HepG2 (cell line): ENCODE data around the gene SERAC1. TPM values are rescaled to one million over a fixed set of nuclear protein-coding genes. Genes with fewer than 3 reads are reported as not detected.
A peak's percentile ranks its signal among the peaks of the same experiment; 100 is the strongest.

ENCODE experiments used
- ATAC-seq: fragments of 200-7000 bp; cut with Tn5 transposase; 3 replicates; pipeline ENCODE4 v1.9.1; 2020; ENCODE audit warnings: mild to moderate bottlenecking, moderate library complexity
- BruUV-seq: library from RNA; stranded (reverse); fragments of 400-500 nt; replicated peaks from 2 replicates; lab custom pipeline; 2021; lab: Mats Ljungman, UMichigan
- CTCF ChIA-PET: fragments of 300-600 bp; formaldehyde crosslinking; extraction: SDS; loops from one replicate; lab custom pipeline; 2021; ENCODE audit warnings: low total read pairs, inconsistent platforms, low intra/inter-chr PET ratio; lab: Yijun Ruan, JAX
- POLR2A ChIA-PET: fragments of 350-600 bp; sonication (Branson Sonifier 250); formaldehyde crosslinking; loops from one replicate; lab custom pipeline; 2020; ENCODE audit warnings: antibody characterized with exemption, inconsistent platforms; lab: Yijun Ruan, JAX
- DNase-seq: peaks from one replicate; pipeline ENCODE4 v3.0.0-alpha.2; 2015; ENCODE audit warnings: low spot score
- FAIRE-seq: peaks from 3 replicates; lab custom pipeline; 2011; peaks lifted over from hg19 to GRCh38; lab: Jason Lieb, UNC
- H2AFZ ChIP-seq: one replicate; pipeline ENCODE4 v1.6.1; 2011; ENCODE audit warnings: low read length, inconsistent platforms
- H3K27ac ChIP-seq: fragments of 300-600 bp; 3 replicates; pipeline ENCODE4 v1.8.0; 2011; ENCODE audit warnings: mixed run types, mild to moderate bottlenecking, mixed read lengths, low read length, inconsistent platforms; ENCODE audit not compliant: insufficient read depth; ENCODE audit errors: extremely low read length
- H3K27me3 ChIP-seq, 2 experiments: fragments of 200-600 bp in 1 of 2; 2 replicates in 1 of 2; 3 replicates in 1 of 2; pipeline versions ENCODE4 v1.6.0 to v1.8.0; 2011; ENCODE audit warnings: low read length in 2 of 2, mild to moderate bottlenecking in 2 of 2, moderate library complexity in 2 of 2, inconsistent platforms in 1 of 2; ENCODE audit not compliant: insufficient read depth in 2 of 2, control insufficient read depth in 1 of 2
- H3K36me3 ChIP-seq, 2 experiments: fragments of 200-600 bp in 1 of 2; replicated peaks in 1 of 2; 2 replicates in 1 of 2; 3 replicates in 1 of 2; pipeline versions ENCODE4 v1.5.1 to v1.8.0; 2011; ENCODE audit warnings: low read length in 2 of 2, inconsistent platforms in 1 of 2; ENCODE audit not compliant: insufficient read depth in 2 of 2, control insufficient read depth in 1 of 2
- H3K4me1 ChIP-seq: 2 replicates; pipeline ENCODE4 v1.5.1; 2012; ENCODE audit warnings: low read length, inconsistent platforms; ENCODE audit not compliant: insufficient read depth
- H3K4me2 ChIP-seq: 2 replicates; pipeline ENCODE4 v1.6.0; 2011; ENCODE audit warnings: low read depth, low read length, inconsistent platforms
- H3K4me3 ChIP-seq, 3 experiments: fragments of 200-600 bp in 1 of 3; sonication (generic), shearing (Covaris generic) in 1 of 3; replicated peaks in 1 of 3; 2 replicates each; pipeline ENCODE4 v1.5.1; 2011 to 2016; ENCODE audit warnings: low read length in 3 of 3, inconsistent platforms in 2 of 3, low read depth in 2 of 3, mild to moderate bottlenecking in 2 of 3, control low read depth in 1 of 3, mixed read lengths in 1 of 3; ENCODE audit not compliant: insufficient read depth in 1 of 3
- H3K79me2 ChIP-seq: one replicate; pipeline ENCODE4 v1.6.1; 2011; ENCODE audit warnings: low read length, inconsistent platforms; ENCODE audit not compliant: insufficient read depth
- H3K9ac ChIP-seq: 2 replicates; pipeline ENCODE4 v1.6.0; 2011; ENCODE audit warnings: mild to moderate bottlenecking, low read depth, low read length, inconsistent platforms; ENCODE audit not compliant: insufficient read depth
- H3K9me3 ChIP-seq: 2 replicates; pipeline ENCODE4 v1.5.1; 2012; ENCODE audit warnings: mild to moderate bottlenecking, low read length
- H4K20me1 ChIP-seq: 2 replicates; pipeline ENCODE4 v1.6.0; 2011; ENCODE audit warnings: inconsistent platforms, mild to moderate bottlenecking, low read length, moderate library complexity; ENCODE audit not compliant: insufficient read depth
- AHDC1 ChIP-seq: sonication (generic); formaldehyde crosslinking; IDR thresholded peaks from 2 replicates; pipeline ENCODE4 v1.5.1; 2020; ENCODE audit warnings: mild to moderate bottlenecking, missing genetic modification reagents, borderline replicate concordance
- ARID4A ChIP-seq: sonication (generic); formaldehyde crosslinking; IDR thresholded peaks from 2 replicates; pipeline ENCODE4 v1.5.0; 2020; ENCODE audit warnings: mild to moderate bottlenecking, missing genetic modification reagents, borderline replicate concordance
- IKZF1 ChIP-seq: fragments of 450-650 bp; IDR thresholded peaks from 2 replicates; pipeline ENCODE4 v1.7.1; 2016
- KDM2A ChIP-seq: sonication (generic); formaldehyde crosslinking; IDR thresholded peaks from 2 replicates; pipeline ENCODE4 v1.4.0; 2020; ENCODE audit warnings: low read depth, missing genetic modification reagents, borderline replicate concordance
- NFYC ChIP-seq: IDR thresholded peaks from 2 replicates; pipeline ENCODE4 v1.6.1; 2016; ENCODE audit warnings: missing genetic modification reagents, missing compliant biosample characterization
- POLR2AphosphoS2 ChIP-seq: IDR thresholded peaks from 2 replicates; pipeline ENCODE4 v1.6.1; 2011; ENCODE audit warnings: low read depth, low read length, improper control_type of control experiment
- TIGD3 ChIP-seq: sonication (generic); formaldehyde crosslinking; IDR thresholded peaks from 2 replicates; pipeline ENCODE4 v1.5.1; 2020; ENCODE audit warnings: mild to moderate bottlenecking, missing genetic modification reagents, borderline replicate concordance
- ZFAT ChIP-seq: sonication (generic); formaldehyde crosslinking; conservative IDR thresholded peaks from 2 replicates; pipeline ENCODE4 v1.8.1; 2023; ENCODE audit warnings: missing genetic modification reagents, inconsistent platforms
- ZNF101 ChIP-seq: sonication (generic); formaldehyde crosslinking; IDR thresholded peaks from 2 replicates; pipeline ENCODE4 v1.4.0; 2020; ENCODE audit warnings: mild to moderate bottlenecking, low read depth, missing genetic modification reagents, borderline replicate concordance
- ZNF225 ChIP-seq: sonication (generic); formaldehyde crosslinking; IDR thresholded peaks from 2 replicates; pipeline ENCODE4 v1.4.0; 2020; ENCODE audit warnings: mild to moderate bottlenecking, missing genetic modification reagents
- ZNF451 ChIP-seq: sonication (generic); formaldehyde crosslinking; IDR thresholded peaks from 2 replicates; pipeline ENCODE4 v1.5.0; 2020; ENCODE audit warnings: mild to moderate bottlenecking, missing genetic modification reagents
- WGBS: methylation state at CpG from one replicate; pipeline ENCODE4 v1.1.6; 2017; ENCODE audit warnings: low lambda C conversion rate; 5-methylcytosine and 5-hydroxymethylcytosine counted together
- in situ Hi-C: cut with HindIII; loops from 2 replicates; pipeline ENCODE4 v1.10.0; 2017; ENCODE audit warnings: low pct_unique_long_range_greater_than_20kb; ENCODE audit not compliant: extremely low pct_ligation_motif_present
- intact Hi-C: fragments of 100-400 bp; cut with micrococcal nuclease; formaldehyde crosslinking; loops from one replicate; pipeline ENCODE4 v1.10.0; 2022; ENCODE audit not compliant: unreplicated experiment
- polyA plus RNA-seq, 8 experiments: library from polyadenylated mRNA; depleted of rRNA in 3 of 8; stranded (reverse) in 7 of 8; unstranded in 1 of 8; fragments of >200 nt; fragmentation: Illumina TruSeq in 4 of 8; extraction: Trizol in 4 of 8; gene quantifications; 2 replicates each; pipeline versions ENCODE4 v1.2.1 to v1.2.3, GENCODE V29; 2011 to 2016; ENCODE audit warnings: low read depth in 4 of 8, missing spikeins in 1 of 8, mixed read lengths in 1 of 8; ENCODE audit not compliant: insufficient read depth in 1 of 8
- total RNA-seq, 5 experiments: library from RNA; depleted of rRNA; stranded (reverse); fragments of >200 nt; fragmentation: Illumina TruSeq; extraction: Trizol; gene quantifications; 2 replicates each; pipeline ENCODE4 v1.2.3, GENCODE V29; 2016; ENCODE audit warnings: low read depth in 1 of 5

Gene SERAC1
- total and polyA plus RNA-seq, 2 of the 13 experiments (the other 11 are each of a cell fraction or from before 2014, with no cell fraction given) = 4.5 to 8.1 TPM

- no peak for FAIRE-seq
- DNase-seq = no peak
- in situ Hi-C loops = no loop called here
- Histone ChIP-seq H4K20me1 (no peaks in the 10 kb centered on the region), H3K27ac (no peak overlapping the region), H3K9me3 (no peaks in the 10 kb centered on the region), H3K36me3 (peaks cover 0 to 5% of the 10 kb centered on the region in 2 experiments; a peak in 2 of 5 replicates), H3K4me1 (peaks cover 10% of the 10 kb centered on the region), H3K4me2 (no peak overlapping the region), H3K9ac (no peak overlapping the region), H2AFZ (no peak overlapping the region), H3K4me3 (no peak overlapping the region), H3K79me2 (no peaks in the 10 kb centered on the region), H3K27me3 (no peaks in the 10 kb centered on the region)
- ChIA-PET POLR2A (no interaction called here), CTCF (no interaction called here)
- WGBS = 91% methylated on average over 5 of the region's 5 CpGs
- BruUV-seq = no TSS peak
- ATAC-seq = peak; percentile 5; the same call in 1 of the 3 replicates
- intact Hi-C loops = no loop called here
- TF ChIP-seq ZNF101 (CRISPR knock-in tag) (no peak), ZNF225 (CRISPR knock-in tag) (no peak), ZFAT (CRISPR knock-in tag) (no peak), KDM2A (CRISPR knock-in tag) (0 out of 2 replicates have a peak, but pooled peaks have one; percentile 17), POLR2AphosphoS2 (peak; percentile 55; the same call in 1 of the 2 replicates), AHDC1 (no peak), NFYC (CRISPR knock-in tag) (no peak), TIGD3 (CRISPR knock-in tag) (no peak), IKZF1 (no peak), ZNF451 (CRISPR knock-in tag) (no peak), ARID4A (CRISPR knock-in tag) (no peak)
These were observed 57.1 kb downstream of the SERAC1 start for GRCh38 chr6:158110986-158111385.
